Muscle layer of colon (tissue), 2 donors: Measurements from ENCODE around the gene FBLN2.

Experiments
- H3K27ac ChIP-seq: one replicate; pipeline ENCODE4 v1.7.0; 2013; ENCODE audit warnings: low read depth, mild to moderate bottlenecking, low read length, moderate library complexity
- H3K27me3 ChIP-seq, 2 donors: one replicate each; pipeline ENCODE4 v1.7.0; 2013; ENCODE audit warnings: low read length in 2 of 2, mild to moderate bottlenecking in 2 of 2; ENCODE audit not compliant: insufficient read depth in 2 of 2, control insufficient read depth in 1 of 2
- H3K36me3 ChIP-seq: one replicate; pipeline ENCODE4 v1.7.0; 2013; ENCODE audit warnings: mild to moderate bottlenecking, low read length; ENCODE audit not compliant: insufficient read depth
- H3K4me1 ChIP-seq: one replicate; pipeline ENCODE4 v1.7.0; 2013; ENCODE audit warnings: mild to moderate bottlenecking, low read length; ENCODE audit not compliant: insufficient read depth
- H3K4me3 ChIP-seq, 2 donors: one replicate each; pipeline ENCODE4 v1.7.0; 2013; ENCODE audit warnings: low read length in 2 of 2, low read depth in 1 of 2, mild to moderate bottlenecking in 1 of 2, moderate library complexity in 1 of 2
- H3K9ac ChIP-seq: one replicate; pipeline ENCODE4 v1.7.0; 2013; ENCODE audit warnings: low read length
- H3K9me3 ChIP-seq: one replicate; pipeline ENCODE4 v1.7.0; 2013; ENCODE audit warnings: mild to moderate bottlenecking, low read length
- donor health status: abdominal sarcoma.
- donor health status: Adenocarcinoma of cecum.

FBLN2 gene

DNA sequence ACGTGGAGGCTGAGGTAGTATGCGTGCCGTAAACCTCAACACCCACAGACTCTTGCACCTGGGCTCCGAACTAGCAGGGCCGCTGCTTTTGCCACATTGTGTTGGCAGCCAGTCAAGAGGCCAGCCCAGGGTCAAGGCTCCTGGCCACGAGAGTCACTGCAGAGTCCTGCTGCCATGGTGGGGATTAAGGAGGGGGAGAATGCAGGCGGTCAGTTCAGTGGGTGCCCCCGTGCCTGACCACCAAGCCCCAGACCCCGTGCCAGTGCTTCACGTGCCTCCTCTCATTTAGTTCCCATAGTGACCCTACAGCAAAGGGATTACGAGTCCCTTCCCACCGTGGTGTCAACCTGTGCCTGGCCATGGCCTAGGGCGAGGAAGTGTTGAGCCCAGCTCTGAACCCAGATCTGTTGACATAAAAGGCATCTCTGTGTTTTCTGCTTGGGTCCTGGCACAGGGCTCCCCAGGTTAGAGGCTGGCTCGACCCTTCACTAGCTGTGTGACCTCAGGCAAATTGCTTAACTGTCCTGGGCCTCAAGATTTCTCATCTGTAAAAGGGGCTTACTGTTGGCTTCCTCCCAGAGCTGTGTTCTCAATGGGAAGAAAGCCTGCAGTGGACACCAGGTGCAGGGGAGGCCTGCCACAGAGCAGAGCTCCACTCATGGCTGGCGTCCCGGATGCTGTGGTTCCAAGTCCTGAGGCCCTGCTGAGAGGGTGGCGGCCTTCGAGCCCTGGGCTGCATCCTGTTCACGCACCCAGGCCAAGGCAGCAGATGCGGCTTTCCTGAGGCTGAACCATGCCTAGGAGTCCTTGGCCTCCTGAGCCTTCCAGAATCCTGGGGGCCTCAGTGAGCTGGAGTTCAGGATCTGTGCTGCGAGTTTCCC is 32.8 kb downstream of the FBLN2 start:
- Histone ChIP-seq H3K4me3 (no peak overlapping the region), H3K4me1 (no peaks in the 10 kb centered on the region), H3K9me3 (no peaks in the 10 kb centered on the region), H3K27ac (no peak overlapping the region), H3K36me3 (no peaks in the 10 kb centered on the region), H3K9ac (no peak overlapping the region), H3K27me3 (no peaks in the 10 kb centered on the region)

DNA sequence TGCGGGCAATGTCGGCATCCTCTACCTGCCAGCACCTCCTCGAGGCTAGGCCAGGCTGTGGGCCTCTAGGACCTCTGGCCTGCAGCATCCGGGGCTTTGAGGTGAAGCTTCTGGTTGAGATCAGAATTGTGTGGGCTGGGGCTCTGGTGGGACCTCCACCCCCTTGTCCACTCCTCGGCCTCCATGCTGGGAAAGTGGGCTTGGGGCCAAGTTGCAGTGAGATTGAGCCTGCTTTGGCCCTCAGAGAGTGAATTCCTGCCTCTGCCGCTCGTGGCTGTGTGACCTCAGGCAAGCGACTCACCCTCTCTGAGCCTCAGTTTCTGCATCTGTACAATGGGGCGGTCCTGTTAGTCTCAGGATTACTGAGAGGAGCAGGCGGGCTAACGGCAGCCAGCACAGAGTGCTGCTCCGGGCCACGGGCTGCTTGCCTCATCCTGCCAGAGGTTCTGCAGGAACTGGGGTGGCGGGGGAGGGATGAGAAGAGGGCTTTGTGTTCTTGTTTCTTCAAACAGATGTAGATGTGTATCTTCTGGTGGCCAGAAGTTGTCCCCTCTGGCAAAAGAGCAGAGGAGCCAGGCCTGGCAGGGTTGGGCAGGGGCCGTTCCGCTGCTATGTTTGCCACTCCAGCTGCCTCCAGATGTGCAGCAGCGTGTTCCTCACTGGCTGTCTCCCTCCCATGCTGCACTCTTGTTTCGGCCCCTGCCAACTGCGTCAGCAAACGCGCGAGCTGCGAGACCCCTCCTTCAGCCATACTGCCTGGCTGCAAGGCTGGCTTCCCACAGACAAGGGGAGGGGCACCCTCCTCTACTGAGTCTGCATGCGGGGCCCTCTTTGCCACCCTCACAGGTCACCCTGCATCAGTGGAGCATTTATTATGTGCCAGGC is 33.7 kb downstream of the FBLN2 start:
- no peak overlapping the region for H3K9ac ChIP-seq
- H3K27me3 ChIP-seq = no peaks in the 10 kb centered on the region
- H3K4me1 ChIP-seq = no peaks in the 10 kb centered on the region
- H3K27ac ChIP-seq = no peak overlapping the region
- no peak overlapping the region for H3K4me3 ChIP-seq
- no peaks in the 10 kb centered on the region for H3K36me3 ChIP-seq
- no peaks in the 10 kb centered on the region for H3K9me3 ChIP-seq

GRCh38 chr3:13583251-13584180 is 34.6 kb downstream of the FBLN2 start:
- Histone ChIP-seq H3K4me1 (no peaks in the 10 kb centered on the region), H3K9ac (no peak overlapping the region), H3K27ac (no peak overlapping the region)

GRCh38 chr3:13584427-13584891 is 35.5 kb downstream of the FBLN2 start:
- Histone ChIP-seq H3K4me1 (no peaks in the 10 kb centered on the region), H3K36me3 (no peaks in the 10 kb centered on the region), H3K27ac (no peak overlapping the region), H3K9ac (no peak overlapping the region), H3K9me3 (no peaks in the 10 kb centered on the region), H3K27me3 (no peaks in the 10 kb centered on the region), H3K4me3 (no peak overlapping the region)

More at GRCh38 chr3:13583251-13584180, 34.6 kb downstream of the FBLN2 start:
- H3K4me3 ChIP-seq = no peak overlapping the region
- H3K36me3 ChIP-seq = no peaks in the 10 kb centered on the region
- H3K27me3 ChIP-seq = no peaks in the 10 kb centered on the region
- H3K9me3 ChIP-seq = no peaks in the 10 kb centered on the region

DNA sequence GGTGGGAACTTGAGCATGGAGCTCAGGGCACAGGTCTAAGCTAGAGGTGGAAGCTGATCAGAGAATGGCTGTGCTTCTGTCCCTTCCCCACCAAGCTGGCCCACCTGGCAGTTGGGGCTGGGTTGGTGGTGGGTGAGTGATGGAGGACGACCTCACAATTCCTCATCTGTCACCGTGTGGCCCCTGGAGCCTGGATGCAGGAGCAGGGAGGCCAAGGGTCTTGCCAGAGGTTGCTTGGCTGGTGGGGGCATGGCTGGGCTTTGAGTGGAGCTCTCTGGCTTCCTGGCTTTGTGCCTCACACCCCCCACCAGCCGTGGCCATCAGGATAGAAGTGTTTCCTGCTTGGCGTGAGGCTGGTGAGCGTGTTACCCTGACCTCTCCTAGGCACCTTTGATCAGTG is 36.0 kb downstream of the FBLN2 start:
- no peak overlapping the region for H3K27ac ChIP-seq
- H3K4me3 ChIP-seq = no peak overlapping the region
- no peak overlapping the region for H3K9ac ChIP-seq

GRCh38 chr3:13587442-13587841 is 38.5 kb downstream of the FBLN2 start:
- H3K9me3 ChIP-seq = no peaks in the 10 kb centered on the region

More for the DNA sequence above, 36.0 kb downstream of the FBLN2 start:
- no peaks in the 10 kb centered on the region for H3K36me3 ChIP-seq
- no peaks in the 10 kb centered on the region for H3K9me3 ChIP-seq
- H3K27me3 ChIP-seq = no peaks in the 10 kb centered on the region
- no peaks in the 10 kb centered on the region for H3K4me1 ChIP-seq

GRCh38 chr3:13588221-13588701 is 39.3 kb downstream of the FBLN2 start:
- Histone ChIP-seq H3K9ac (no peak overlapping the region), H3K27ac (no peak overlapping the region), H3K27me3 (no peaks in the 10 kb centered on the region), H3K9me3 (no peaks in the 10 kb centered on the region), H3K36me3 (no peaks in the 10 kb centered on the region), H3K4me1 (no peaks in the 10 kb centered on the region), H3K4me3 (no peak overlapping the region)

More at GRCh38 chr3:13587442-13587841, 38.5 kb downstream of the FBLN2 start:
- no peaks in the 10 kb centered on the region for H3K36me3 ChIP-seq
- no peaks in the 10 kb centered on the region for H3K27me3 ChIP-seq
- H3K4me1 ChIP-seq = no peaks in the 10 kb centered on the region
- no peak overlapping the region for H3K9ac ChIP-seq
- H3K27ac ChIP-seq = no peak overlapping the region
- H3K4me3 ChIP-seq = no peak overlapping the region

DNA sequence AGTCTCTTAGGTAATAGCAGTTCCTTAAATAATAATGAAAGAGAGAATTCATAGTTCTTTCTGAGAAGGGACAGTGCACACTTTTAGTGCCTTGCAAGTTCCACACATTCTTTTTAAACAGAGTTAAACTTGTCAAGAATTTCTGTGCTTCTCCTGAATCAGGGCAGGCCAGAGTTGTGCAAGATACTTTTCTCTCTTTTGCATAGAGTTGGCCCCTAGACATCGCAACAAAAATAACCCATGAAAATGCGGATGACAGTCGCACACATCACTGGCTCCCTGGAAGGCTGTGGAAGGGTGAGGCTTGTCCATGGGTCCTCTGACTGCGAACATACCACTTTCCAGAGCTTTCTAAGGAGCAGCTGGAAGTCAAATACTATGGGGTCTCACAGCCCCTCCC is 40.1 kb downstream of the FBLN2 start:
- Histone ChIP-seq H3K27me3 (no peaks in the 10 kb centered on the region), H3K4me3 (no peak overlapping the region), H3K4me1 (no peaks in the 10 kb centered on the region), H3K36me3 (no peaks in the 10 kb centered on the region), H3K9ac (no peak overlapping the region), H3K27ac (no peak overlapping the region), H3K9me3 (no peaks in the 10 kb centered on the region)

DNA sequence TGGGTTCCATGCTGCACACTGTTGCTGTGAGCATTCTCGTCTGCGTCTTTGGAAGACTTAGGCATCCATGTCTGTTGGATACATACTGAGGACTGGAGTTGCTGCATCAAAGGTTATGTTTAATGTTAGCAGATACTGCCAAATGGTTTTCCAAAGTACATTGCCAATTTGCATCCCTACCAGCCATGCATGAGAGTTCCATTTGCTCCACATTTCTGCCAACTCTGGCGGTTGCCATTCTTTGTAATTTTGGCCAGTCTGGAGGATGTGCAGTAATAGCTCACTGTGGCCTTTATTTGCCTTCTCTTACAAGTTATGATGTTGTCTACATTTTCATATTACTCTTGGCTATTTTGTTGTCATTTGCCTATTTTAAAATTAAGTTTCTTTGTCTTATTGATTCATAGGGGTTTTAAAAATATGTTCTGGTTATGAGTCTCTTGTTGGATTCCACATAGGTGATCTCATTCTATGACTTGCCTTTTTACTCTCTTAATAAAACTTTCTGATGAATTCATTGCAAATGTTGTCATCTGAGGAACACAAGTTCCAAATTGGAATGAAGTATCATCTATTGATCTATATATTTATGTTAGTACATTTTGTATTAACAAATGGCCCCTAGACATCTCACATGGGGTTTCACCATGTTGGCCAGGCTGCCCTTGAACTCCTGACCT is 42.1 kb downstream of the FBLN2 start:
- no peak overlapping the region for H3K4me3 ChIP-seq
- no peaks in the 10 kb centered on the region for H3K27me3 ChIP-seq
- H3K36me3 ChIP-seq = no peaks in the 10 kb centered on the region
- no peak overlapping the region for H3K9ac ChIP-seq
- no peaks in the 10 kb centered on the region for H3K9me3 ChIP-seq
- no peaks in the 10 kb centered on the region for H3K4me1 ChIP-seq
- H3K27ac ChIP-seq = no peak overlapping the region

DNA sequence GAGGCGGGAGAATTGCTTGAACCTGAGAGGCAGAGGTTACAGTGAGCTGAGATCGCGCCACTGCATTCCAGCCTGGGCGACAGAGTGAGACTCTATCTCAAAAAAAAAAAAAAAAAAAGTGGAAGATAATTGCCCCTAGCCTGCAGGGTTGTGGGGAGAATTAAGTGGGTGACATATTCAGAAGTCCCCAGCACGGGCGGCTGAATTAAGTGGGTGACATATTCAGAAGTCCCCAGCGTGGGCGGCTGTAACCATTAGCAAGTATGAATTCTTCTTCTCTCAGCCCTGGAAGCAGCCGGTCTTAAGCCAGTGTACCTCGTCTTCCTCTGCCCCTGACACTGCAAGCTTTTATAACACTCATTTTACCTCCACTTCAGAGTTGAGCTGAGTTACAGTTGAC is 44.7 kb downstream of the FBLN2 start:
- H3K36me3 ChIP-seq = no peaks in the 10 kb centered on the region
- no peak overlapping the region for H3K9ac ChIP-seq

More for the DNA sequence above, 44.7 kb downstream of the FBLN2 start:
- no peaks in the 10 kb centered on the region for H3K27me3 ChIP-seq
- H3K4me3 ChIP-seq = no peak overlapping the region
- no peaks in the 10 kb centered on the region for H3K4me1 ChIP-seq
- no peak overlapping the region for H3K27ac ChIP-seq
- no peaks in the 10 kb centered on the region for H3K9me3 ChIP-seq
